NCI-H446 treated with DMSO at 0.1 percent for 48 hours (cell line): ENCODE data around the gene RNF208.

ENCODE experiments used
- DNase-seq: peaks from one replicate; lab custom pipeline; 2025; lab: John Stamatoyannopoulos, UW

The RNF208 gene

GRCh38 chr9:137175345-137175961, 46.6 kb downstream of the RNF208 start:
- DNase-seq = no peak

GRCh38 chr9:137174722-137175293, 47.2 kb downstream of the RNF208 start:
- DNase-seq = no peak

- no peak for DNase-seq
Measured at GRCh38 chr9:137173796-137174664, 48.0 kb downstream of the RNF208 start.

- DNase-seq = no peak
Measured at GRCh38 chr9:137172901-137173795, 48.9 kb downstream of the RNF208 start.

GRCh38 chr9:137171149-137171900, 50.7 kb downstream of the RNF208 start:
- DNase-seq = no peak

GRCh38 chr9:137170486-137171148, 51.4 kb downstream of the RNF208 start:
- DNase-seq = no peak
